ENCODE data around the gene ZC3H6.

The ZC3H6 gene

GRCh38 chr2:112260295-112260625, 15.1 kb upstream of the ZC3H6 start:
- H3K9me3 ChIP-seq (ENCODE audit: control insufficient read depth, insufficient read depth, low read depth, low read length), result no peaks in the 10 kb centered on the region; the same call in 1 of the 2 replicates
- ChIA-PET CTCF (interaction anchor here (0.5 to 2.2 kb wide), 12 partner anchors 9 to 224 kb away, joined by 3 to 6 read pairs (median 4); no protein-coding TSS in a partner anchor), POLR2A (no interaction called here)
- H3K4me3 ChIP-seq (ENCODE audit: low read depth, low read length), result no peak overlapping the region
- no peaks in the 10 kb centered on the region for H3K36me3 ChIP-seq (ENCODE audit: control insufficient read depth in 2 of 2, insufficient read depth in 1 of 2, low read length in 2 of 2)
- TF ChIP-seq ZNF140 (tag by site-specific recombination; IDR thresholded peaks at IDR 0.05), result no peak
- no peak for TF ChIP-seq MZF1 (tag by site-specific recombination; IDR thresholded peaks at IDR 0.05; ENCODE audit: borderline replicate concordance)
- TF ChIP-seq KLF17 (tag by site-specific recombination; IDR thresholded peaks at IDR 0.05), result no peak
- no peak for TF ChIP-seq ZNF146 (tag by site-specific recombination; IDR thresholded peaks at IDR 0.05)
- no peak for TF ChIP-seq MEIS1 (CRISPR knock-in tag; IDR thresholded peaks at IDR 0.05; ENCODE audit: borderline replicate concordance)
- no peak for TF ChIP-seq ZNF391 (tag by site-specific recombination; IDR thresholded peaks at IDR 0.05; ENCODE audit: borderline replicate concordance, low read depth)
- no peak for TF ChIP-seq ZNF16 (tag by site-specific recombination; IDR thresholded peaks at IDR 0.05; ENCODE audit: low read depth)
- no peak for TF ChIP-seq IKZF3 (tag by site-specific recombination; IDR thresholded peaks at IDR 0.05)
- no peak for TF ChIP-seq AEBP2 (tag by site-specific recombination; IDR thresholded peaks at IDR 0.05; ENCODE audit: borderline replicate concordance)
- TF ChIP-seq ZFHX2 (tag by site-specific recombination; conservative IDR thresholded peaks at IDR 0.05), result no peak
- TF ChIP-seq ZNF350 (tag by site-specific recombination; IDR thresholded peaks at IDR 0.05), result no peak
- TF ChIP-seq ZNF677 (tag by site-specific recombination; IDR thresholded peaks at IDR 0.05), result no peak
- no peak for TF ChIP-seq ZNF664 (tag by site-specific recombination; IDR thresholded peaks at IDR 0.05)
- TF ChIP-seq KLF1 (tag by site-specific recombination; IDR thresholded peaks at IDR 0.05), result no peak
- TF ChIP-seq ZNF449 (tag by site-specific recombination; IDR thresholded peaks at IDR 0.05), result no peak
- TF ChIP-seq ZNF248 (tag by site-specific recombination; IDR thresholded peaks at IDR 0.05), result no peak
- TF ChIP-seq ZBTB17 (tag by site-specific recombination; IDR thresholded peaks at IDR 0.05), result no peak
- no peak for TF ChIP-seq ZNF133 (tag by site-specific recombination; IDR thresholded peaks at IDR 0.05)
- TF ChIP-seq ZNF530 (tag by site-specific recombination; IDR thresholded peaks at IDR 0.05; ENCODE audit: low read depth), result no peak
- H3K27ac ChIP-seq (ENCODE audit: extremely low read depth, low read depth, low read length), result no peak overlapping the region
- no peaks in the 10 kb centered on the region for H3K4me1 ChIP-seq (ENCODE audit: control insufficient read depth, insufficient read depth, low read length)

GRCh38 chr2:112262876-112263275, 12.5 kb upstream of the ZC3H6 start:
- POLR2A ChIA-PET, result no interaction called here
- TF ChIP-seq ZNF629 (tag by site-specific recombination; IDR thresholded peaks at IDR 0.05) (no peak), BCL11B (tag by site-specific recombination; IDR thresholded peaks at IDR 0.05; ENCODE audit: low read depth) (no peak)

More at GRCh38 chr2:112262876-112263275, 12.5 kb upstream of the ZC3H6 start:
- Histone ChIP-seq H3K4me3 (ENCODE audit: low read depth, low read length) (no peak overlapping the region), H3K4me1 (ENCODE audit: control insufficient read depth, insufficient read depth, low read length) (no peaks in the 10 kb centered on the region), H3K27ac (ENCODE audit: extremely low read depth, low read depth, low read length) (no peak overlapping the region), H3K36me3 (ENCODE audit: control insufficient read depth in 2 of 2, insufficient read depth in 1 of 2, low read length in 2 of 2) (no peaks in the 10 kb centered on the region), H3K9me3 (ENCODE audit: control insufficient read depth, insufficient read depth, low read depth, low read length) (no peaks in the 10 kb centered on the region; the same call in 1 of the 2 replicates)
- CTCF ChIA-PET, result interaction anchor here (0.6 kb wide), 1 partner anchor 70 kb away, joined by 6 read pairs; no protein-coding TSS in a partner anchor

All from HEK293 (cell line).